SK-N-SH treated with all-trans-retinoic acid at 6 μM for 48 hours (cell line): ENCODE measurements around the gene TAS1R1.

Experiments
- CSDC2 ChIP-seq: fragments of 250-450 bp; sonication (Bioruptor Pico); IDR thresholded peaks from 2 replicates; pipeline ENCODE4 v1.5.0; 2020; ENCODE audit warnings: mild to moderate bottlenecking, moderate library complexity
- CSRNP3 ChIP-seq: fragments of 250-450 bp; sonication (Bioruptor Pico); IDR thresholded peaks from 2 replicates; pipeline ENCODE4 v1.5.1; 2021; ENCODE audit warnings: mild to moderate bottlenecking, moderate library complexity
- ESRRG ChIP-seq: fragments of 250-450 bp; sonication (Bioruptor Pico); IDR thresholded peaks from 2 replicates; pipeline ENCODE4 v1.6.1; 2021; ENCODE audit warnings: mild to moderate bottlenecking
- POU6F1 ChIP-seq: fragments of 250-450 bp; sonication (Bioruptor Pico); IDR thresholded peaks from 2 replicates; pipeline ENCODE4 v1.8.0; 2021; ENCODE audit warnings: low read depth, mild to moderate bottlenecking, moderate library complexity, borderline replicate concordance
- RARB ChIP-seq: fragments of 250-450 bp; sonication (Bioruptor Pico); IDR thresholded peaks from 2 replicates; pipeline ENCODE4 v1.8.0; 2021; ENCODE audit warnings: mild to moderate bottlenecking, moderate library complexity
- ZC3H10 ChIP-seq: fragments of 250-450 bp; sonication (Bioruptor Pico); IDR thresholded peaks from 2 replicates; pipeline ENCODE4 v1.5.1; 2021; ENCODE audit warnings: mild to moderate bottlenecking, moderate library complexity
- ZFP30 ChIP-seq: fragments of 450-650 bp; formaldehyde crosslinking; IDR thresholded peaks from 2 replicates; pipeline ENCODE4 v1.5.0; 2022; ENCODE audit warnings: mild to moderate bottlenecking, moderate library complexity
- ZNF70 ChIP-seq: fragments of 450-650 bp; formaldehyde crosslinking; IDR thresholded peaks from 2 replicates; pipeline ENCODE4 v1.5.0; 2020; ENCODE audit warnings: mild to moderate bottlenecking, moderate library complexity
- TF ChIP-seq, protein P1 (sequence below): fragments of 250-450 bp; sonication (Bioruptor Pico); IDR thresholded peaks from 2 replicates; pipeline ENCODE4 v1.8.0; 2020; ENCODE audit warnings: mild to moderate bottlenecking, moderate library complexity, borderline replicate concordance

DNA sequence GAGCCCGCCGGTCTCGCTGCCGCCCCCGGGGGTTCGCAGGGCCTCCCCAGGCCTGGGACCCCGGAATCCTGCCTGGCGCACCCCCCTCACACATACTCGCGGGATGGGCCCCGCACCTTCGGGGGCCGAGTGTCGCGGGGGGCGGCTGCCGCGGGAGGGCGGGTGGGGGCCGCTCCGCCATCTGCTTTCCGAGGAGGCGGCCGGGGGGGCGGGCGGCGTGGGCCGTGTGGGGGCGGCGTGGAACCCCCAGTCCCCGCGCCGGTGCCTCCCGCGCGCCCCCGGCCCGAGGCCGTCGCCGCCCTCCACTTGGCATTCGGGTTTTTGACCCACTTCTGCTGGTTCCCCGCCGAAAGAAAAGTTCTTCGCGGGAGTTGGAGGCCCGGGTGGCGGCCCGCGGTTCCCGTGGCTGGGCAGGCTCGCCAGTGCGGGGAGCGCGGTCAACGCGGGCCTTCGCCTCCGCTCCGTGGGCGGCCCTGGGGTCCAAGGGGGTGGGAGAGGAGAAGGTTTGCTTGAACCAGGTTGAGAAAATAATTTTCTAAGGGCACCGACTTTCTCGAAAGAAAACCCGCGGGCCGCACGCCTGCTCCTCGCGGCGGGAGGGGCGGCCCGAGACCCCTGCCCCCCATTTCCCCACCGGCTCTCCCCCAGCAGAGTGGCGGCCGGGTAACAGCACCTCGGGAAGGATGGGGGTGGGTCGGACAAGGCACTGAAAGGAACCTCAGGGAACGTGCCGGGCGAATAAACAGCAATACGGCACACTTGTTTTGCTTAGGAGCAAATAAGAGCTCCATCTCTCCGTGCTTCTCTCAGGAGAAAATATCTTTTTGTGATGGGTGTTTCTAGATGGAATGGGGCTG is 60.0 kb downstream of the TAS1R1 start:
- TF ChIP-seq POU6F1: no peak
- TF ChIP-seq ZNF70 (CRISPR knock-in tag): no peak
- no peak for TF ChIP-seq CSRNP3
- no peak for TF ChIP-seq RARB (CRISPR knock-in tag)
- TF ChIP-seq ZFP30 (CRISPR knock-in tag): no peak
- TF ChIP-seq, protein P1, sequence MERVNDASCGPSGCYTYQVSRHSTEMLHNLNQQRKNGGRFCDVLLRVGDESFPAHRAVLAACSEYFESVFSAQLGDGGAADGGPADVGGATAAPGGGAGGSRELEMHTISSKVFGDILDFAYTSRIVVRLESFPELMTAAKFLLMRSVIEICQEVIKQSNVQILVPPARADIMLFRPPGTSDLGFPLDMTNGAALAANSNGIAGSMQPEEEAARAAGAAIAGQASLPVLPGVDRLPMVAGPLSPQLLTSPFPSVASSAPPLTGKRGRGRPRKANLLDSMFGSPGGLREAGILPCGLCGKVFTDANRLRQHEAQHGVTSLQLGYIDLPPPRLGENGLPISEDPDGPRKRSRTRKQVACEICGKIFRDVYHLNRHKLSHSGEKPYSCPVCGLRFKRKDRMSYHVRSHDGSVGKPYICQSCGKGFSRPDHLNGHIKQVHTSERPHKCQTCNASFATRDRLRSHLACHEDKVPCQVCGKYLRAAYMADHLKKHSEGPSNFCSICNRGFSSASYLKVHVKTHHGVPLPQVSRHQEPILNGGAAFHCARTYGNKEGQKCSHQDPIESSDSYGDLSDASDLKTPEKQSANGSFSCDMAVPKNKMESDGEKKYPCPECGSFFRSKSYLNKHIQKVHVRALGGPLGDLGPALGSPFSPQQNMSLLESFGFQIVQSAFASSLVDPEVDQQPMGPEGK (CRISPR knock-in tag): no peak
- TF ChIP-seq ESRRG (CRISPR knock-in tag): no peak
- no peak for TF ChIP-seq ZC3H10 (CRISPR knock-in tag)
- TF ChIP-seq CSDC2: no peak
